NCI-H748 (cell line): ENCODE measurements around the gene TSPY8.
"Not testable (repeated sequence)": the region's sequence is repeated elsewhere in the genome, so short reads cannot be mapped to it uniquely, and the experiment has no call there.

Source experiments
- DNase-seq: peaks from one replicate; lab custom pipeline; 2025; ENCODE audit not compliant: unreplicated experiment; lab: John Stamatoyannopoulos, UW

Gene TSPY8, protein sequence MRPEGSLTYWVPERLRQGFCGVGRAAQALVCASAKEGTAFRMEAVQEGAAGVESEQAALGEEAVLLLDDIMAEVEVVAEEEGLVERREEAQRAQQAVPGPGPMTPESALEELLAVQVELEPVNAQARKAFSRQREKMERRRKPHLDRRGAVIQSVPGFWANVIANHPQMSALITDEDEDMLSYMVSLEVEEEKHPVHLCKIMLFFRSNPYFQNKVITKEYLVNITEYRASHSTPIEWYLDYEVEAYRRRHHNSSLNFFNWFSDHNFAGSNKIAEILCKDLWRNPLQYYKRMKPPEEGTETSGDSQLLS

DNA sequence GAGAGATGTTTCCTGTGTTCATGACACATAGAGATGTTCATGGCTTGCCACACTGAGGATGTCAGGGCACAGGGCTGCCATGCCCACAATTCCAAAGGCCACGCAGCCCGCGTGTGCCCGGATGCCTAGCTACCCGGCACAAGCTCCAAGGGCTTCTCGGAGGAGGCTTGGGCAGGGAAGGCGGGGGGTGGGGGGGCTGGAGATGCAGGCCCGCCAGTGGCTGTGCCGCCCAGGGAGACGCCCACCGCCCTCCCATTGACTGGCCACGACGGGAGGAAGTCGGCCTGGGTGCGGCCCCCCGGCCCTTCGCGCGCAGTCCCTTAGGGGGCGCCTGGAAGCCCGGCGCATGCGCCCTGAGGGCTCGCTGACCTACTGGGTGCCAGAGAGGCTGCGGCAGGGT is at the start of gene TSPY8:
Gene TSPY8, plus strand, starts transcription at position 301 of the 400 bp plus-strand sequence. Its CDS starts 46 bp downstream, at position 347.
- not testable (repeated sequence) for DNase-seq

DNA sequence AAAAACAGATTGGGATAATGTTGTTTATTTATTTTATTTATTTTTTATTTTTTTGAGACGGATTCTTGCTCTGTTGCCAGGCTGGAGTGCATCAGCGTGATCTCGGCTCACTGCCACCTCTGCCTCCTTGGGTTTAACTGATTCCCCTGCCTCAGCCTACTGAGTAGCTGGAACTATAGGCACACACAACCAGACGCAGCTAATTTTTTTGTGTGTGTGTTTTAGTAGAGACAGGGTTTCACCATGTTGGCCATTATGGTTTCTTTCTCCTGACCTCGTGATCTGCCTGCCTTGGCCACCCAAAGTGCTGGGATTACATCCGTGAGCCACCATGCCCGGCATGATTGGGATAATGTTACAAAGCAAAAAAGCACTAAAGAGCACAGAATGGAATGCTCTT is 36.6 kb upstream of the TSPY8 start:
- DNase-seq, result no peak

DNA sequence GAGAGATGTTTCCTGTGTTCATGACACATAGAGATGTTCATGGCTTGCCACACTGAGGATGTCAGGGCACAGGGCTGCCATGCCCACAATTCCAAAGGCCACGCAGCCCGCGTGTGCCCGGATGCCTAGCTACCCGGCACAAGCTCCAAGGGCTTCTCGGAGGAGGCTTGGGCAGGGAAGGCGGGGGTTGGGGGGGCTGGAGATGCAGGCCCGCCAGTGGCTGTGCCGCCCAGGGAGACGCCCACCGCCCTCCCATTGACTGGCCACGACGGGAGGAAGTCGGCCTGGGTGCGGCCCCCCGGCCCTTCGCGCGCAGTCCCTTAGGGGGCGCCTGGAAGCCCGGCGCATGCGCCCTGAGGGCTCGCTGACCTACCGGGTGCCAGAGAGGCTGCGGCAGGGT is 20.4 kb upstream of the TSPY8 start, which contains the start of gene TSPY4:
Gene TSPY4, plus strand, starts transcription at position 301 of the 400 bp plus-strand sequence. Its CDS starts 46 bp downstream, at position 347.
- DNase-seq, result not testable (repeated sequence)

DNA sequence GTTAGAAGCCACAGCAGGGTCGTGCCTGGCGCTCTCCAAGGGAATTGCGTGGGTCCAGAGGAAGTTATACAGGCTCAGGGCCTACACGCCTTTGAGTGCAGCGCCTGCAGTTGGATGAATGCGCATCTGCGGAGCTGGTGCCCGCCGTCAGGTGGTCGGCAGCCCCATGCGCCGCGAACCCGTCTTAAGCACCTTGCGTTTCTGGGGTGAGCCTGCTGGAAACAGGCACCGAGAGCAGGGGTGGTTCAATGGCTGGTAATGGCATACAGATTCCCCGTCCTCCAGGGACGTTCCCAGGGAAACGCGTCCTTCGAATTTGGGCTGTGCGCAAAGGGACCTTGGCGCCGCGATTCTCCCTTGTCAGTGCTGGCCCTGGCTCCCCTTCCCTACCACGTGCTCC is 38.9 kb downstream of the TSPY8 start:
- not testable (repeated sequence) for DNase-seq

DNA sequence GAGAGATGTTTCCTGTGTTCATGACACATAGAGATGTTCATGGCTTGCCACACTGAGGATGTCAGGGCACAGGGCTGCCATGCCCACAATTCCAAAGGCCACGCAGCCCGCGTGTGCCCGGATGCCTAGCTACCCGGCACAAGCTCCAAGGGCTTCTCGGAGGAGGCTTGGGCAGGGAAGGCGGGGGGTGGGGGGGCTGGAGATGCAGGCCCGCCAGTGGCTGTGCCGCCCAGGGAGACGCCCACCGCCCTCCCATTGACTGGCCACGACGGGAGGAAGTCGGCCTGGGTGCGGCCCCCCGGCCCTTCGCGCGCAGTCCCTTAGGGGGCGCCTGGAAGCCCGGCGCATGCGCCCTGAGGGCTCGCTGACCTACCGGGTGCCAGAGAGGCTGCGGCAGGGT is 40.5 kb downstream of the TSPY8 start, which contains the start of gene TSPY3:
Gene TSPY3, plus strand, starts transcription at position 301 of the 400 bp plus-strand sequence. Its CDS starts 46 bp downstream, at position 347.
- not testable (repeated sequence) for DNase-seq
